ENCODE measurements around the gene DBN1. TPM values are rescaled to one million over a fixed set of nuclear protein-coding genes. Genes with fewer than 3 reads are reported as not detected.

The DBN1 gene
- total and polyA plus RNA-seq, 9 of the 15 experiments (the other 6 are each of a cell fraction or from before 2014, with no cell fraction given): 0.25 to 87.2 (median 27.9) TPM

DNA sequence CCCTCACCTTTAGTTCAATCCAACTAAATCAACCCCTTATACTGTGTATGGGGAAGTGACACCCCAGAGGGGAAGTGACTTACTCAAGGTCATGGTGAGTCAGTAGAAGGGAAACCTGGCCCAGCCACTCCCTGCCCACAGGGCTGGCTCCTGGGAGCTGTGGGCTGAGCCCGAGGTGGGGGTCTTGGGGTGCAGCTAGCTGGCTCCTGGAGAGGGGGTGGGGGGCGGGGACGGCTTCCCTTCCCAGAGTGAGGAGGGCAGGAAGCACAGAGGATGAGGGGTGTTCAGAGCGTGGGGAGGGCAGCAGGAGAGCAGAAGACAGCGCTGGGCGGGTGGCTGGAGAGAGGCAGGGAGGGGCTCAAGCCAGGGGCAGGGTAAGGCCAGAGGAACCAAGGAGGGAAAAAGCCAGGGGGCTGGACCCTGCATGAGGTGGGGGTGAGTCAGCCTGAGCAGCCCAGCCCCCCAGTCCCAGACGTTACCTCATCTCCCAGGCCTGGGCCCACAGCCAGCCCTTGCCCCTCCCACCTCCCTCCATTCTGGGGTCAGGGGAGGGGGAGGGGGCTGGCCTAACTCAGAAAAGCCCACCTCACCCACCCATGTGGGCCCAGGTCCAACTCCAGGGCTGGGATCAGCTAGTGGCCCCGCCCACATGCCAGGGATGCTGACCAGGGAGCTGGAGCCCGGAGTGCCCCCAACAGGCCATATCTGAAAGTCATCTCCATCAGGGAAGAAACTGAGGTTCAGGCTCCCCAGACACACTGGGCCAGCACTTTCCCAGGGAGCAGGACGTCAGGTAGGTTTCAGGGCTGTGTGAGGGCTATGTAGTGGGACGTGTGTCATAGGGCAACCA is 21.1 kb upstream of the DBN1 start (continued):
- TF ChIP-seq, protein P1, sequence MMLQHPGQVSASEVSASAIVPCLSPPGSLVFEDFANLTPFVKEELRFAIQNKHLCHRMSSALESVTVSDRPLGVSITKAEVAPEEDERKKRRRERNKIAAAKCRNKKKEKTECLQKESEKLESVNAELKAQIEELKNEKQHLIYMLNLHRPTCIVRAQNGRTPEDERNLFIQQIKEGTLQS (IDR thresholded peaks at IDR 0.05): peak; percentile 84
- TF ChIP-seq, protein P1 (CRISPR knock-in tag; conservative IDR thresholded peaks at IDR 0.05): no peak
- TF ChIP-seq RCOR1 (IDR thresholded peaks at IDR 0.05; ENCODE audit: borderline replicate concordance in 1 of 2, low read depth in 2 of 2, low read length in 2 of 2) (0 out of 4 replicates have a peak, but pooled peaks of 1 of the 2 experiments have one; percentile 5), ZBTB7A (IDR thresholded peaks at IDR 0.05; ENCODE audit: borderline replicate concordance, control insufficient read depth, low read depth, low read length) (peak; percentile 97), HLTF (IDR thresholded peaks at IDR 0.05) (0 out of 2 replicates have a peak, but pooled peaks have one; percentile 40), NCOR1 (IDR thresholded peaks at IDR 0.05) (peak; percentile 68), MAZ (CRISPR knock-in tag; conservative IDR thresholded peaks at IDR 0.05 in 1 of 2, IDR thresholded peaks at IDR 0.05 in 1 of 2) (peak in 1 of 2 experiments; percentile 64; a peak in 2 of 4 replicates), EGR1 (conservative IDR thresholded peaks at IDR 0.05) (0 out of 2 replicates have a peak, but pooled peaks have one; percentile 18), PRMT5 (CRISPR knock-in tag; IDR thresholded peaks at IDR 0.05) (no peak), XRCC5 (IDR thresholded peaks at IDR 0.05; ENCODE audit: low read depth, low read length) (0 out of 2 replicates have a peak, but pooled peaks have one; percentile 28), POLR2B (IDR thresholded peaks at IDR 0.05; ENCODE audit: low read depth, partially characterized antibody) (no peak), ZEB2 (IDR thresholded peaks at IDR 0.05) (0 out of 2 replicates have a peak, but pooled peaks have one; percentile 33), NFRKB (IDR thresholded peaks at IDR 0.05; ENCODE audit: low read depth) (0 out of 2 replicates have a peak, but pooled peaks have one; percentile 38), ZNF354B (CRISPR knock-in tag; IDR thresholded peaks at IDR 0.05) (no peak), SPI1 (IDR thresholded peaks at IDR 0.05; ENCODE audit: borderline replicate concordance, low read depth, low read length) (peak; percentile 99)
- TF ChIP-seq, protein P2, sequence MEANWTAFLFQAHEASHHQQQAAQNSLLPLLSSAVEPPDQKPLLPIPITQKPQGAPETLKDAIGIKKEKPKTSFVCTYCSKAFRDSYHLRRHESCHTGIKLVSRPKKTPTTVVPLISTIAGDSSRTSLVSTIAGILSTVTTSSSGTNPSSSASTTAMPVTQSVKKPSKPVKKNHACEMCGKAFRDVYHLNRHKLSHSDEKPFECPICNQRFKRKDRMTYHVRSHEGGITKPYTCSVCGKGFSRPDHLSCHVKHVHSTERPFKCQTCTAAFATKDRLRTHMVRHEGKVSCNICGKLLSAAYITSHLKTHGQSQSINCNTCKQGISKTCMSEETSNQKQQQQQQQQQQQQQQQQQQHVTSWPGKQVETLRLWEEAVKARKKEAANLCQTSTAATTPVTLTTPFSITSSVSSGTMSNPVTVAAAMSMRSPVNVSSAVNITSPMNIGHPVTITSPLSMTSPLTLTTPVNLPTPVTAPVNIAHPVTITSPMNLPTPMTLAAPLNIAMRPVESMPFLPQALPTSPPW (CRISPR knock-in tag; IDR thresholded peaks at IDR 0.05): peak; percentile 67
- TF ChIP-seq, protein P3, sequence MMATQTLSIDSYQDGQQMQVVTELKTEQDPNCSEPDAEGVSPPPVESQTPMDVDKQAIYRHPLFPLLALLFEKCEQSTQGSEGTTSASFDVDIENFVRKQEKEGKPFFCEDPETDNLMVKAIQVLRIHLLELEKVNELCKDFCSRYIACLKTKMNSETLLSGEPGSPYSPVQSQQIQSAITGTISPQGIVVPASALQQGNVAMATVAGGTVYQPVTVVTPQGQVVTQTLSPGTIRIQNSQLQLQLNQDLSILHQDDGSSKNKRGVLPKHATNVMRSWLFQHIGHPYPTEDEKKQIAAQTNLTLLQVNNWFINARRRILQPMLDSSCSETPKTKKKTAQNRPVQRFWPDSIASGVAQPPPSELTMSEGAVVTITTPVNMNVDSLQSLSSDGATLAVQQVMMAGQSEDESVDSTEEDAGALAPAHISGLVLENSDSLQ (IDR thresholded peaks at IDR 0.05): 0 out of 2 replicates have a peak, but pooled peaks have one; percentile 14
- TF ChIP-seq, protein P4, sequence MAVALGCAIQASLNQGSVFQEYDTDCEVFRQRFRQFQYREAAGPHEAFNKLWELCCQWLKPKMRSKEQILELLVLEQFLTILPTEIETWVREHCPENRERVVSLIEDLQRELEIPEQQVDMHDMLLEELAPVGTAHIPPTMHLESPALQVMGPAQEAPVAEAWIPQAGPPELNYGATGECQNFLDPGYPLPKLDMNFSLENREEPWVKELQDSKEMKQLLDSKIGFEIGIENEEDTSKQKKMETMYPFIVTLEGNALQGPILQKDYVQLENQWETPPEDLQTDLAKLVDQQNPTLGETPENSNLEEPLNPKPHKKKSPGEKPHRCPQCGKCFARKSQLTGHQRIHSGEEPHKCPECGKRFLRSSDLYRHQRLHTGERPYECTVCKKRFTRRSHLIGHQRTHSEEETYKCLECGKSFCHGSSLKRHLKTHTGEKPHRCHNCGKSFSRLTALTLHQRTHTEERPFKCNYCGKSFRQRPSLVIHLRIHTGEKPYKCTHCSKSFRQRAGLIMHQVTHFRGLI (CRISPR knock-in tag; IDR thresholded peaks at IDR 0.05): no peak
- TF ChIP-seq, protein P5, sequence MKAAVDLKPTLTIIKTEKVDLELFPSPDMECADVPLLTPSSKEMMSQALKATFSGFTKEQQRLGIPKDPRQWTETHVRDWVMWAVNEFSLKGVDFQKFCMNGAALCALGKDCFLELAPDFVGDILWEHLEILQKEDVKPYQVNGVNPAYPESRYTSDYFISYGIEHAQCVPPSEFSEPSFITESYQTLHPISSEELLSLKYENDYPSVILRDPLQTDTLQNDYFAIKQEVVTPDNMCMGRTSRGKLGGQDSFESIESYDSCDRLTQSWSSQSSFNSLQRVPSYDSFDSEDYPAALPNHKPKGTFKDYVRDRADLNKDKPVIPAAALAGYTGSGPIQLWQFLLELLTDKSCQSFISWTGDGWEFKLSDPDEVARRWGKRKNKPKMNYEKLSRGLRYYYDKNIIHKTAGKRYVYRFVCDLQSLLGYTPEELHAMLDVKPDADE (conservative IDR thresholded peaks at IDR 0.05; ENCODE audit: control insufficient read depth, low read depth, low read length): 0 out of 2 replicates have a peak, but pooled peaks have one; percentile 54

Data from K562 (cell line).